RWPE2 (cell line): Measurements from ENCODE around the gene BRD1.

Experiments
- ATAC-seq: fragments of 200-7000 bp; cut with Tn5 transposase; 3 replicates; pipeline ENCODE4 v1.9.1; 2021; ENCODE audit warnings: low read depth
- DNase-seq: peaks from one replicate; pipeline ENCODE4 v3.0.0-alpha.2; 2020; ENCODE audit warnings: low spot score
- H3K27ac ChIP-seq: fragments of 450-650 bp; 2 replicates; pipeline ENCODE4 v1.5.1; 2017; ENCODE audit warnings: mild to moderate bottlenecking; ENCODE audit not compliant: poor library complexity, severe bottlenecking
- H3K27me3 ChIP-seq: fragments of 250-450 bp; sonication (Bioruptor Pico); 2 replicates; pipeline ENCODE4 v1.5.1; 2021; ENCODE audit warnings: mild to moderate bottlenecking, moderate library complexity; ENCODE audit not compliant: insufficient read depth, poor library complexity, severe bottlenecking
- H3K36me3 ChIP-seq: fragments of 250-450 bp; sonication (Bioruptor Pico); 2 replicates; pipeline ENCODE4 v1.5.1; 2020; ENCODE audit warnings: low read depth, mild to moderate bottlenecking, moderate library complexity
- H3K4me1 ChIP-seq: fragments of 250-450 bp; sonication (Bioruptor Pico); 2 replicates; pipeline ENCODE4 v1.5.1; 2021; ENCODE audit warnings: mild to moderate bottlenecking, moderate library complexity; ENCODE audit not compliant: insufficient read depth, poor library complexity, severe bottlenecking
- H3K4me3 ChIP-seq: fragments of 250-450 bp; sonication (Bioruptor Pico); 2 replicates; pipeline ENCODE4 v1.5.1; 2021; ENCODE audit warnings: mild to moderate bottlenecking, moderate library complexity; ENCODE audit not compliant: severe bottlenecking
- H3K9me3 ChIP-seq: fragments of 250-450 bp; sonication (Bioruptor Pico); 2 replicates; pipeline ENCODE4 v1.5.1; 2021; ENCODE audit warnings: mild to moderate bottlenecking, moderate library complexity; ENCODE audit not compliant: severe bottlenecking
- TF ChIP-seq, protein P1 (sequence below): fragments of 450-650 bp; IDR thresholded peaks from one replicate; pipeline ENCODE4 v1.5.1; 2017; ENCODE audit warnings: mild to moderate bottlenecking, moderate library complexity; ENCODE audit not compliant: poor library complexity, severe bottlenecking

BRD1 gene

DNA sequence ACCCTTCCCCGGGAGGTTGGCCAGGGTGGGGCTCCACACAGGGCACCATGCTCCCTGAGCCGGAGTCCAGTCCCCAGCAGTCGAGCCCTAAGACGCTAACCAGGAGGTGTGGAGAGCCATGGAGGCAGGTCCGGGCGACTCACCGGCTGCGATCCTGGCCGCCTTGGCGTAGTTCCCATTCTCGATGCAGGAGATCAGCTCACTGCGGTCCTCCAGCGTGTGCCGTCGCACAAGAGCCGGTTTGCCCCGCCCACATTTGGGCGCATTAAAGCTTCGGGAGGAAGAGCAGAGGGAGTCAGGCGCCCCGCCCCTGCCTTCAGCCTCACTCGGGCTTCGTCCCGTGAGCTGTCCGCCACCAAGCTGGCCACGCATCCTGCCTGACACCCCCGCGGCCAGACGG is 50.8 kb downstream of the BRD1 start:
- Histone ChIP-seq H3K27ac (no peak overlapping the region), H3K4me3 (no peak overlapping the region), H3K9me3 (no peaks in the 10 kb centered on the region), H3K36me3 (peaks cover 33% of the 10 kb centered on the region), H3K27me3 (no peaks in the 10 kb centered on the region), H3K4me1 (no peaks in the 10 kb centered on the region)
- ATAC-seq (peak; percentile 24; the same call in 1 of the 3 replicates), DNase-seq (no peak)
- TF ChIP-seq, protein P1, sequence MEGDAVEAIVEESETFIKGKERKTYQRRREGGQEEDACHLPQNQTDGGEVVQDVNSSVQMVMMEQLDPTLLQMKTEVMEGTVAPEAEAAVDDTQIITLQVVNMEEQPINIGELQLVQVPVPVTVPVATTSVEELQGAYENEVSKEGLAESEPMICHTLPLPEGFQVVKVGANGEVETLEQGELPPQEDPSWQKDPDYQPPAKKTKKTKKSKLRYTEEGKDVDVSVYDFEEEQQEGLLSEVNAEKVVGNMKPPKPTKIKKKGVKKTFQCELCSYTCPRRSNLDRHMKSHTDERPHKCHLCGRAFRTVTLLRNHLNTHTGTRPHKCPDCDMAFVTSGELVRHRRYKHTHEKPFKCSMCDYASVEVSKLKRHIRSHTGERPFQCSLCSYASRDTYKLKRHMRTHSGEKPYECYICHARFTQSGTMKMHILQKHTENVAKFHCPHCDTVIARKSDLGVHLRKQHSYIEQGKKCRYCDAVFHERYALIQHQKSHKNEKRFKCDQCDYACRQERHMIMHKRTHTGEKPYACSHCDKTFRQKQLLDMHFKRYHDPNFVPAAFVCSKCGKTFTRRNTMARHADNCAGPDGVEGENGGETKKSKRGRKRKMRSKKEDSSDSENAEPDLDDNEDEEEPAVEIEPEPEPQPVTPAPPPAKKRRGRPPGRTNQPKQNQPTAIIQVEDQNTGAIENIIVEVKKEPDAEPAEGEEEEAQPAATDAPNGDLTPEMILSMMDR = no peak

GRCh38 chr22:49775867-49776511 is 51.7 kb downstream of the BRD1 start:
- ATAC-seq (no peak), DNase-seq (no peak)
- H3K27ac ChIP-seq = no peak overlapping the region
- H3K4me3 ChIP-seq = no peak overlapping the region
- H3K36me3 ChIP-seq = peaks cover 33% of the 10 kb centered on the region
- TF ChIP-seq, protein P1 = no peak
- no peaks in the 10 kb centered on the region for H3K9me3 ChIP-seq
- no peaks in the 10 kb centered on the region for H3K27me3 ChIP-seq
- no peaks in the 10 kb centered on the region for H3K4me1 ChIP-seq

DNA sequence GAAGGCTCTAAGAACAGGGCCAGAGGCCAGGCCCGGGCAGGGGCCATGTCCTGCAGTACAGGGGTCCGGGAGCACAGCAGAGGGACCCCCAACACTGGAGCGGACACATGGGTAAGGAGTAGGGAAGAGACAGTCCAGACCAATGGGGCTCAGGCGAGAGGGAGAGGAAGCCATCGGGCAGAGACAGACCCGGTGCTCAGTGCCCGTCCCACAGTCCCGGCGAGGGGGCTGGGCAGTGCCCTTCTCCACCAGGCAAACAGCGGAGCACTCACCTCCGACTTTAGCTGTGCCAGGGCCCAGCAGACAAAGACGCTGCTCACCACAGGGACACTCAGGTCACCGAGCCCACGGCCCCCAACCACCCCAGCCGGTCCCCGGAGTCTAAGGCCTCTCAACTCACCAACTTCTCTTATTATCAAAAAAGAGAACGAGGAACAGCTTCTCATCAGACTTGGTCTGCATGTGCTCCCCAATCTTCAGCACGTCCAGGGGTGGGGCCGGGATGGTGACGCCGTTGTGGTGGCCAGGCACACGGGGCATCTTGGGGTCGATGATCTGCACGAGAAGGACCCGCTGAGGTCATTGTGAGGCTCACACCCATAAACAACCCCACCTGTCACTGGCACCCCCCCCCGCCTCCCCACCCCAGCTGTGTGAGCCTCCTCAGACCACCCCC is 52.3 kb downstream of the BRD1 start:
- peaks cover 33% of the 10 kb centered on the region for H3K36me3 ChIP-seq

GRCh38 chr22:49774499-49775151 is 53.0 kb downstream of the BRD1 start:
- H3K4me3 ChIP-seq = no peak overlapping the region
- H3K36me3 ChIP-seq = peaks cover 33% of the 10 kb centered on the region
- no peaks in the 10 kb centered on the region for H3K27me3 ChIP-seq
- DNase-seq (no peak), ATAC-seq (no peak)
- H3K4me1 ChIP-seq = no peaks in the 10 kb centered on the region
- no peak overlapping the region for H3K27ac ChIP-seq
- TF ChIP-seq, protein P1 = no peak
- no peaks in the 10 kb centered on the region for H3K9me3 ChIP-seq

More for the DNA sequence above, 52.3 kb downstream of the BRD1 start:
- TF ChIP-seq, protein P1 = no peak
- ATAC-seq (no peak), DNase-seq (no peak)
- no peak overlapping the region for H3K27ac ChIP-seq
- no peaks in the 10 kb centered on the region for H3K9me3 ChIP-seq
- no peaks in the 10 kb centered on the region for H3K27me3 ChIP-seq
- no peak overlapping the region for H3K4me3 ChIP-seq
- H3K4me1 ChIP-seq = no peaks in the 10 kb centered on the region

DNA sequence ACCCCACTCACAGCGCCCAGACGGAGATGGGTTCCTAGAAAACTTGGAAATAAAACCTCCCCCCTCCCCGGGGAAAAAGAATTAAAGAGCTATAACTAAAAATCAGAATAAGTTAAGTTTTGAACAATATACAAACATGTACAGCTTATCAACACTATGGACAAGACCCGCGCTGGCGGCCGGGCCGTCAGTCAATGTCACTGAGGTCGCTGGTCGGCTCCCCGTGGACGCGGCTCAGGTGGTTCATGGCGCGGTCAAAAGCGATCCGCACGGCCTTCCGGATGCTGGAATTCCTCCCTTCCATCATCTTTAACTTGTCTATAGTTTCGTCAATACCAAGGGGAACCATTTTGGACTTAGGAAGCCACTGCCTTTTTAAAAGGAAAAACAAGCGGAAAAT is 53.6 kb downstream of the BRD1 start:
- Histone ChIP-seq H3K27ac (no peak overlapping the region), H3K4me1 (no peaks in the 10 kb centered on the region), H3K9me3 (no peaks in the 10 kb centered on the region), H3K27me3 (no peaks in the 10 kb centered on the region), H3K36me3 (peaks cover 32% of the 10 kb centered on the region), H3K4me3 (no peak overlapping the region)
- ATAC-seq (no peak), DNase-seq (no peak)
- TF ChIP-seq, protein P1 = no peak
